H1 (cell line): ENCODE measurements around the gene PLCL2. TPM values are rescaled to one million over a fixed set of nuclear protein-coding genes. Genes with fewer than 3 reads are reported as not detected.

Experiments
- CEBPB ChIP-seq: IDR thresholded peaks from 2 replicates; pipeline ENCODE4 v1.6.1; 2012; ENCODE audit warnings: low read depth, low read length
- CHD7 ChIP-seq: fragments of 300-600 bp; sonication (generic); IDR thresholded peaks from 2 replicates; pipeline ENCODE4 v1.7.1; 2012; ENCODE audit warnings: low read length, moderate library complexity, mild to moderate bottlenecking, inconsistent platforms; ENCODE audit not compliant: insufficient replicate concordance
- KDM1A ChIP-seq: fragments of 200-600, 300-600 bp; sonication (generic); IDR thresholded peaks from 2 replicates; pipeline ENCODE4 v1.7.1; 2016; ENCODE audit warnings: mild to moderate bottlenecking, low read length, borderline replicate concordance
- MAX ChIP-seq: IDR thresholded peaks from 2 replicates; pipeline ENCODE4 v1.6.1; 2012; ENCODE audit warnings: inconsistent platforms
- NANOG ChIP-seq: IDR thresholded peaks from 2 replicates; pipeline ENCODE4 v1.6.1; 2011; ENCODE audit warnings: low read length, low read depth, mild to moderate bottlenecking, inconsistent platforms; ENCODE audit not compliant: insufficient read depth, poor library complexity, severe bottlenecking
- SP1 ChIP-seq: IDR thresholded peaks from 2 replicates; pipeline ENCODE4 v1.6.1; 2011; ENCODE audit warnings: low read depth, low read length
- SP2 ChIP-seq: IDR thresholded peaks from 2 replicates; pipeline ENCODE4 v1.6.1; 2012; ENCODE audit warnings: mild to moderate bottlenecking, low read length, inconsistent platforms
- SUZ12 ChIP-seq: fragments of 200-600 bp; sonication (generic); IDR thresholded peaks from 2 replicates; pipeline ENCODE4 v1.6.1; 2012; ENCODE audit warnings: mild to moderate bottlenecking, inconsistent platforms, low read length, moderate library complexity, mixed read lengths
- polyA plus RNA-seq, 7 experiments: library from polyadenylated mRNA; depleted of rRNA in 3 of 7; stranded (reverse) in 5 of 7; unstranded in 2 of 7; fragments of >200 nt in 5 of 7; fragments of 200-250 nt in 2 of 7; gene quantifications; 1 replicate in 5 of 7; 2 replicates in 1 of 7; 4 replicates in 1 of 7; pipeline versions ENCODE4 v1.2.1 to v1.2.3, GENCODE V29; 2011 to 2013; ENCODE audit warnings: missing spikeins in 2 of 7, mixed read lengths in 2 of 7
- total RNA-seq: library from RNA; stranded (reverse); fragmentation: NEBNext Ultra II Directional; extraction: Animal tissue kit (Norgen Biotek cat#: 25700); gene quantifications from 2 replicates; pipeline ENCODE4 v1.2.1, GENCODE V29; 2021

Gene PLCL2
- total and polyA plus RNA-seq, 2 of the 8 experiments (the other 6 are each of a cell fraction or from before 2014, with no cell fraction given) = 3.5 to 6.8 TPM

- no peak for TF ChIP-seq CHD7
- TF ChIP-seq SP1 = no peak
- no peak for TF ChIP-seq SP2
- TF ChIP-seq MAX = no peak
- TF ChIP-seq SUZ12 = no peak
- no peak for TF ChIP-seq CEBPB
- no peak for TF ChIP-seq KDM1A
- no peak for TF ChIP-seq NANOG
- TF ChIP-seq, all 59 proteins: peak for 0
These were observed 16.2 kb upstream of the PLCL2 start (continued) for GRCh38 chr3:16868513-16868912.
